IMR-90 (cell line): ENCODE data around the gene CARTPT. TPM values are rescaled to one million over a fixed set of nuclear protein-coding genes. Genes with fewer than 3 reads are reported as not detected.

ENCODE experiments used
- ATAC-seq: fragments of 200-7000 bp; cut with Tn5 transposase; 2 replicates; pipeline ENCODE4 v1.9.1; 2020; ENCODE audit warnings: low read depth, mild to moderate bottlenecking, moderate library complexity
- BruUV-seq: library from RNA; stranded (reverse); fragments of 400-500 nt; replicated peaks from 2 replicates; lab custom pipeline; 2021; lab: Mats Ljungman, UMichigan
- CTCF ChIA-PET: fragments of 300-600 bp; formaldehyde crosslinking; extraction: SDS; loops from one replicate; lab custom pipeline; 2021; ENCODE audit warnings: antibody characterized with exemption; lab: Yijun Ruan, JAX
- POLR2A ChIA-PET: fragments of 300-600 bp; sonication (Branson Sonifier 250); formaldehyde crosslinking; loops from one replicate; lab custom pipeline; 2022; ENCODE audit warnings: antibody characterized with exemption; ENCODE audit not compliant: unreplicated experiment; lab: Charles Lee
- DNase-seq: peaks from one replicate; pipeline ENCODE4 v3.0.0; 2013
- H2AFZ ChIP-seq: replicated peaks from 2 replicates; pipeline ENCODE3; 2013; ENCODE audit warnings: low read length, mild to moderate bottlenecking; ENCODE audit not compliant: poor library complexity
- H2AK5ac ChIP-seq: 2 replicates; pipeline ENCODE4 v1.6.1; 2013; ENCODE audit warnings: low read depth, low read length, inconsistent platforms
- H2AK9ac ChIP-seq: replicated peaks from 2 replicates; pipeline ENCODE3; 2013; ENCODE audit warnings: mild to moderate bottlenecking, low read depth, low read length, moderate library complexity; ENCODE audit not compliant: poor library complexity
- H2BK120ac ChIP-seq: 2 replicates; pipeline ENCODE4 v1.6.1; 2013; ENCODE audit warnings: low read depth, low read length, inconsistent platforms
- H2BK15ac ChIP-seq: 3 replicates; pipeline ENCODE4 v1.6.1; 2013; ENCODE audit warnings: low read depth, low read length, inconsistent platforms
- H2BK20ac ChIP-seq: 2 replicates; pipeline ENCODE4 v1.6.1; 2013; ENCODE audit warnings: low read depth, mild to moderate bottlenecking, inconsistent platforms, low read length, moderate library complexity
- H2BK5ac ChIP-seq: 2 replicates; pipeline ENCODE4 v1.6.1; 2013; ENCODE audit warnings: mild to moderate bottlenecking, low read depth, low read length, inconsistent platforms; ENCODE audit not compliant: poor library complexity, severe bottlenecking
- H3K14ac ChIP-seq: replicated peaks from 2 replicates; pipeline ENCODE4 v1.6.1; 2013; ENCODE audit warnings: low read depth, low read length, inconsistent platforms
- H3K18ac ChIP-seq: 2 replicates; pipeline ENCODE4 v1.6.1; 2013; ENCODE audit warnings: low read depth, low read length, control low read depth
- H3K23ac ChIP-seq: 2 replicates; pipeline ENCODE4 v1.6.1; 2013; ENCODE audit warnings: low read depth, low read length, inconsistent platforms
- H3K27ac ChIP-seq: 2 replicates; pipeline ENCODE4 v1.5.1; 2013; ENCODE audit warnings: mild to moderate bottlenecking, control low read depth, low read length; ENCODE audit not compliant: insufficient read depth
- H3K27me3 ChIP-seq: 2 replicates; pipeline ENCODE4 v1.6.1; 2013; ENCODE audit warnings: low read length; ENCODE audit not compliant: control insufficient read depth, insufficient read depth
- H3K36me3 ChIP-seq: 2 replicates; pipeline ENCODE4 v1.6.1; 2013; ENCODE audit warnings: low read length, mixed read lengths; ENCODE audit not compliant: control insufficient read depth, insufficient read depth
- H3K4ac ChIP-seq: 2 replicates; pipeline ENCODE4 v1.6.1; 2013; ENCODE audit warnings: low read depth, low read length, inconsistent platforms
- H3K4me1 ChIP-seq: 2 replicates; pipeline ENCODE4 v1.6.1; 2013; ENCODE audit warnings: low read length, mixed read lengths; ENCODE audit not compliant: control insufficient read depth, insufficient read depth
- H3K4me2 ChIP-seq: 2 replicates; pipeline ENCODE4 v1.6.1; 2013; ENCODE audit warnings: low read depth, mild to moderate bottlenecking, control low read depth, low read length, moderate library complexity
- H3K4me3 ChIP-seq: 2 replicates; pipeline ENCODE4 v1.5.1; 2013; ENCODE audit warnings: low read depth, mild to moderate bottlenecking, control low read depth, low read length, moderate library complexity; ENCODE audit not compliant: insufficient read depth
- H3K56ac ChIP-seq: 2 replicates; pipeline ENCODE4 v1.6.1; 2013; ENCODE audit warnings: low read length, inconsistent platforms; ENCODE audit not compliant: insufficient read depth; ENCODE audit errors: extremely low read depth
- H3K79me1 ChIP-seq, 2 experiments: 2 replicates each; pipeline ENCODE4 v1.6.1; 2013; ENCODE audit warnings: low read length in 2 of 2, inconsistent platforms in 1 of 2, low read depth in 1 of 2
- H3K9ac ChIP-seq: 2 replicates; pipeline ENCODE4 v1.6.1; 2013; ENCODE audit warnings: low read depth, low read length, control low read depth
- H3K9me1 ChIP-seq: 2 replicates; pipeline ENCODE4 v1.6.1; 2013; ENCODE audit warnings: low read length, inconsistent platforms; ENCODE audit not compliant: insufficient read depth
- H3K9me3 ChIP-seq: 2 replicates; pipeline ENCODE4 v1.6.1; 2013; ENCODE audit warnings: low read length; ENCODE audit not compliant: control insufficient read depth, insufficient read depth
- H4K20me1 ChIP-seq: 2 replicates; pipeline ENCODE4 v1.6.1; 2013; ENCODE audit warnings: low read length, inconsistent platforms; ENCODE audit not compliant: insufficient read depth
- H4K5ac ChIP-seq: 2 replicates; pipeline ENCODE4 v1.6.1; 2013; ENCODE audit warnings: mild to moderate bottlenecking, low read depth, low read length, control low read depth
- H4K8ac ChIP-seq, 2 experiments: 2 replicates each; pipeline ENCODE4 v1.6.1; 2013; ENCODE audit warnings: low read depth in 2 of 2, low read length in 2 of 2, control low read depth in 1 of 2, inconsistent platforms in 1 of 2
- H4K91ac ChIP-seq: 2 replicates; pipeline ENCODE4 v1.6.1; 2013; ENCODE audit warnings: low read depth, low read length, inconsistent platforms; ENCODE audit not compliant: insufficient read depth
- BHLHE40 ChIP-seq: fragments of 150-350 bp; IDR thresholded peaks from 2 replicates; pipeline ENCODE4 v1.6.1; 2016; ENCODE audit warnings: mild to moderate bottlenecking, low read depth, low read length
- CEBPB ChIP-seq: IDR thresholded peaks from 2 replicates; pipeline ENCODE4 v1.6.1; 2012; ENCODE audit warnings: low read depth, low read length, improper control_type of control experiment
- CHD1 ChIP-seq: IDR thresholded peaks from 2 replicates; pipeline ENCODE4 v1.6.1; 2012; ENCODE audit warnings: low read depth, low read length, improper control_type of control experiment
- CTCF ChIP-seq: conservative IDR thresholded peaks from 2 replicates; pipeline ENCODE4 v1.5.1; 2012; ENCODE audit warnings: mild to moderate bottlenecking, low read depth, low read length, improper control_type of control experiment
- ELK1 ChIP-seq: fragments of 150-350 bp; IDR thresholded peaks from 2 replicates; pipeline ENCODE4 v1.6.1; 2016; ENCODE audit warnings: low read depth, mild to moderate bottlenecking, low read length, moderate library complexity, borderline replicate concordance
- FOS ChIP-seq: fragments of 150-350 bp; IDR thresholded peaks from 2 replicates; pipeline ENCODE4 v1.6.1; 2016; ENCODE audit warnings: low read depth, low read length
- MAFK ChIP-seq: IDR thresholded peaks from 2 replicates; pipeline ENCODE4 v1.6.1; 2012; ENCODE audit warnings: low read depth, low read length, improper control_type of control experiment
- MAZ ChIP-seq: IDR thresholded peaks from 2 replicates; pipeline ENCODE4 v1.6.1; 2012; ENCODE audit warnings: low read depth, mild to moderate bottlenecking, low read length, improper control_type of control experiment, moderate library complexity, borderline replicate concordance
- MXI1 ChIP-seq: IDR thresholded peaks from 2 replicates; pipeline ENCODE4 v1.6.1; 2012; ENCODE audit warnings: low read depth, mild to moderate bottlenecking, low read length, moderate library complexity, borderline replicate concordance
- NFE2L2 ChIP-seq: fragments of 150-350 bp; IDR thresholded peaks from 2 replicates; pipeline ENCODE4 v1.6.1; 2016; ENCODE audit warnings: low read depth, mild to moderate bottlenecking, low read length
- POLR2A ChIP-seq: IDR thresholded peaks from 2 replicates; pipeline ENCODE4 v1.6.1; 2012; ENCODE audit warnings: mild to moderate bottlenecking, low read depth, low read length
- RAD21 ChIP-seq: IDR thresholded peaks from 2 replicates; pipeline ENCODE4 v1.6.1; 2012; ENCODE audit warnings: low read length, improper control_type of control experiment
- RCOR1 ChIP-seq: IDR thresholded peaks from 2 replicates; pipeline ENCODE4 v1.6.1; 2012; ENCODE audit warnings: mild to moderate bottlenecking, low read length, improper control_type of control experiment; ENCODE audit not compliant: insufficient replicate concordance
- RFX5 ChIP-seq: IDR thresholded peaks from 2 replicates; pipeline ENCODE4 v1.8.0; 2012; ENCODE audit warnings: low read depth, mild to moderate bottlenecking, low read length, moderate library complexity
- SMC3 ChIP-seq: fragments of 150-350 bp; IDR thresholded peaks from 2 replicates; pipeline ENCODE4 v1.6.1; 2016; ENCODE audit warnings: low read depth, mild to moderate bottlenecking, antibody characterized with exemption, low read length, moderate library complexity
- USF2 ChIP-seq: fragments of 150-350 bp; IDR thresholded peaks from 2 replicates; pipeline ENCODE4 v1.6.1; 2017; ENCODE audit warnings: mild to moderate bottlenecking, antibody characterized with exemption, low read length, low read depth
- dilution Hi-C: fragments of 300-500 bp; cut with HindIII; formaldehyde crosslinking; loops from one replicate; pipeline ENCODE4 v1.14.3; 2018; ENCODE audit warnings: low sequenced_read_pairs; ENCODE audit not compliant: unreplicated experiment
- in situ Hi-C: fragments of 300-500 bp; cut with MboI; formaldehyde crosslinking; loops from 3 replicates; pipeline ENCODE4 v1.14.3; 2019; ENCODE audit warnings: low sequenced_read_pairs, inconsistent platforms, mixed read lengths
- intact Hi-C: fragments of 100-400 bp; cut with micrococcal nuclease; formaldehyde crosslinking; loops from 2 replicates; pipeline ENCODE4 v1.10.0; 2022
- polyA plus RNA-seq, 3 experiments: library from polyadenylated mRNA; depleted of rRNA; stranded (reverse); fragments of >200 nt; gene quantifications; 2 replicates each; pipeline ENCODE4 v1.2.3, GENCODE V29; 2012; ENCODE audit warnings: low replicate concordance in 1 of 3
- total RNA-seq: library from RNA; depleted of rRNA; stranded (reverse); fragments of >200 nt; gene quantifications from 2 replicates; pipeline ENCODE4 v1.2.3, GENCODE V29; 2012

The CARTPT gene
- total and polyA plus RNA-seq, 2 of the 4 experiments (the other 2 are of a cell fraction) = not detected

GRCh38 chr5:71700803-71701202 is 18.3 kb upstream of the CARTPT start:
- Histone ChIP-seq H3K9ac (no peak overlapping the region), H2BK15ac (no peak overlapping the region), H3K14ac (no peak overlapping the region), H3K9me3 (no peaks in the 10 kb centered on the region), H3K4me1 (no peaks in the 10 kb centered on the region), H3K4me2 (no peak overlapping the region), H3K23ac (no peak overlapping the region), H4K91ac (no peak overlapping the region), H3K56ac (no peak overlapping the region), H2AFZ (no peak overlapping the region), H3K18ac (no peak overlapping the region), H3K79me1 (no peaks in the 10 kb centered on the region), H3K9me1 (no peaks in the 10 kb centered on the region), H3K4me3 (no peak overlapping the region), H4K20me1 (no peaks in the 10 kb centered on the region), H3K36me3 (no peaks in the 10 kb centered on the region), H2BK120ac (no peak overlapping the region), H2AK5ac (no peak overlapping the region), H4K8ac (no peak overlapping the region), H2BK5ac (no peak overlapping the region), H2BK20ac (no peak overlapping the region), H2AK9ac (no peak overlapping the region), H4K5ac (no peak overlapping the region), H3K27ac (no peak overlapping the region), H3K4ac (no peak overlapping the region), H3K27me3 (peaks cover 16% of the 10 kb centered on the region)
- CTCF ChIA-PET = interaction anchor here (0.8 kb wide), 1 partner anchor 228 kb away, joined by 3 read pairs; no protein-coding TSS in a partner anchor
- in situ Hi-C loops = no loop called here
- POLR2A ChIA-PET = no interaction called here
- dilution Hi-C loops = no loop called here
- ATAC-seq = no peak
- no peak for DNase-seq
- intact Hi-C loops = no loop called here
- TF ChIP-seq MAFK (no peak), RCOR1 (no peak), POLR2A (no peak), MXI1 (no peak), USF2 (no peak), SMC3 (no peak), RAD21 (no peak), MAZ (no peak), CEBPB (no peak), BHLHE40 (no peak), NFE2L2 (no peak), RFX5 (no peak), FOS (no peak), CHD1 (no peak), ELK1 (no peak), CTCF (no peak)
- no TSS peak for BruUV-seq
